H1 (cell line): ENCODE measurements around the gene GALNT2.

Source experiments
- CBX8 ChIP-seq: fragments of 300-800, 300-1000 bp; sonication (generic); IDR thresholded peaks from 2 replicates; pipeline ENCODE4 v1.7.1; 2016; ENCODE audit warnings: low read depth, low read length, borderline replicate concordance
- CEBPB ChIP-seq: IDR thresholded peaks from 2 replicates; pipeline ENCODE4 v1.6.1; 2012; ENCODE audit warnings: low read depth, low read length
- CHD2 ChIP-seq: IDR thresholded peaks from 2 replicates; pipeline ENCODE4 v1.6.1; 2012; ENCODE audit warnings: low read length, improper control_type of control experiment
- JUN ChIP-seq: IDR thresholded peaks from 2 replicates; pipeline ENCODE4 v1.6.1; 2011; ENCODE audit warnings: low read depth, mild to moderate bottlenecking, improper control_type of control experiment, low read length
- MAX ChIP-seq: IDR thresholded peaks from 2 replicates; pipeline ENCODE4 v1.6.1; 2012; ENCODE audit warnings: inconsistent platforms
- POLR2A ChIP-seq, 2 experiments: IDR thresholded peaks; 1 replicate in 1 of 2; 2 replicates in 1 of 2; pipeline ENCODE4 v1.6.1; 2011; ENCODE audit warnings: low read depth in 2 of 2, low read length in 2 of 2, mild to moderate bottlenecking in 2 of 2; ENCODE audit errors: control extremely low read depth in 1 of 2
- POLR2AphosphoS5 ChIP-seq: IDR thresholded peaks from 2 replicates; pipeline ENCODE4 v1.6.1; 2011; ENCODE audit warnings: low read depth, low read length
- SIN3A ChIP-seq, 2 experiments: IDR thresholded peaks in 1 of 2; conservative IDR thresholded peaks in 1 of 2; 2 replicates each; pipeline ENCODE4 v1.6.1; 2011 to 2012; ENCODE audit warnings: low read length in 2 of 2, improper control_type of control experiment in 1 of 2, low read depth in 1 of 2, mild to moderate bottlenecking in 1 of 2
- SP4 ChIP-seq: IDR thresholded peaks from 2 replicates; pipeline ENCODE4 v1.6.1; 2012; ENCODE audit warnings: low read length, inconsistent platforms
- SUZ12 ChIP-seq: fragments of 200-600 bp; sonication (generic); IDR thresholded peaks from 2 replicates; pipeline ENCODE4 v1.6.1; 2012; ENCODE audit warnings: mild to moderate bottlenecking, inconsistent platforms, low read length, moderate library complexity, mixed read lengths
- TAF1 ChIP-seq: IDR thresholded peaks from 2 replicates; pipeline ENCODE4 v1.6.1; 2011; ENCODE audit warnings: mild to moderate bottlenecking, low read depth, low read length
- TEAD4 ChIP-seq: IDR thresholded peaks from 2 replicates; pipeline ENCODE4 v1.6.1; 2012; ENCODE audit warnings: low read depth, low read length, inconsistent platforms, mixed read lengths
- YY1 ChIP-seq: IDR thresholded peaks from 2 replicates; pipeline ENCODE4 v1.6.1; 2011; ENCODE audit warnings: low read depth, mild to moderate bottlenecking, low read length
- TF ChIP-seq, protein P1 (sequence below), 3 experiments: IDR thresholded peaks; 1 replicate in 2 of 3; 2 replicates in 1 of 3; pipeline versions ENCODE4 v1.5.1 to v1.6.1; 2011; ENCODE audit warnings: low read length in 3 of 3, mild to moderate bottlenecking in 3 of 3, inconsistent platforms in 2 of 3, low read depth in 1 of 3, moderate library complexity in 1 of 3; ENCODE audit not compliant: insufficient read depth in 1 of 3; ENCODE audit errors: control extremely low read depth in 1 of 3

DNA sequence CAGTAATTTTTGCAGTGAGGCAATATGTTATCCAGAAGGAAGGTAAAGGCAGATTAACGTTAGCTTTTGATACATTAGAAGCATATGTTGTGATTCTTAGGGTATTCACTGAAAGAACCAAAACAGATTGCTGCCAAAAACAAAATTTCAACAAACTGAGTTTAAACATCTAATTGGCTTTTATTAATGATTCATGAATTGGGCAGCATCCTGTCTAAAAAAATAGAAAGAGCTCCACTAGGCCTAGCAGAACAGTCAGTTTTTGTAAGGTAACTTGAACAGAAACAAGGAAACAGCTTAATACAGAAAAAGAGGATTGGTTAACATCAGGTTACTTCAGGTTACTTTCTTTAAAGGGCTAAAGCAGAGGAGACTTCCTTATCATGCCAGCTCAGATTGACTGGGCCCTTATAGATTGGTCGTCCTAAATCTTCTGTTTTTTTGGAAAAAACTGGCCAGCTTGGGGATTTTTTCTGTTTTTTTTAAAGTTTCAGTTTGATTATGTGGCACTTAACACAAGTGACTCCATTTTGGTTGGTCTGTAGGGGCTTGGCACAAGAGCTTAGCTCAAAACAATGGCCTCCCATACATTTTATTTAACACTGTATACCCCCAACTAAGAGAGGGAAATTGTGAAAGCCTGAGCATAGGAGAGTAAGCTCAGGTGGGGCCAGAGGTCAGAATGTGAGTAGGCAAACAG is 36.8 kb upstream of the GALNT2 start:
- TF ChIP-seq POLR2A (IDR thresholded peaks at IDR 0.05; ENCODE audit: control extremely low read depth in 1 of 2, low read depth in 2 of 2, low read length in 2 of 2) (no peak), SP4 (no peak), SIN3A (conservative IDR thresholded peaks at IDR 0.05 in 1 of 2, IDR thresholded peaks at IDR 0.05 in 1 of 2; ENCODE audit: low read depth in 1 of 2, low read length in 2 of 2) (no peak), YY1 (no peak), MAX (no peak), TEAD4 (no peak), JUN (no peak), POLR2AphosphoS5 (no peak), CHD2 (no peak), TAF1 (no peak), CEBPB (no peak), SUZ12 (no peak), CBX8 (no peak)
- TF ChIP-seq, protein P1, sequence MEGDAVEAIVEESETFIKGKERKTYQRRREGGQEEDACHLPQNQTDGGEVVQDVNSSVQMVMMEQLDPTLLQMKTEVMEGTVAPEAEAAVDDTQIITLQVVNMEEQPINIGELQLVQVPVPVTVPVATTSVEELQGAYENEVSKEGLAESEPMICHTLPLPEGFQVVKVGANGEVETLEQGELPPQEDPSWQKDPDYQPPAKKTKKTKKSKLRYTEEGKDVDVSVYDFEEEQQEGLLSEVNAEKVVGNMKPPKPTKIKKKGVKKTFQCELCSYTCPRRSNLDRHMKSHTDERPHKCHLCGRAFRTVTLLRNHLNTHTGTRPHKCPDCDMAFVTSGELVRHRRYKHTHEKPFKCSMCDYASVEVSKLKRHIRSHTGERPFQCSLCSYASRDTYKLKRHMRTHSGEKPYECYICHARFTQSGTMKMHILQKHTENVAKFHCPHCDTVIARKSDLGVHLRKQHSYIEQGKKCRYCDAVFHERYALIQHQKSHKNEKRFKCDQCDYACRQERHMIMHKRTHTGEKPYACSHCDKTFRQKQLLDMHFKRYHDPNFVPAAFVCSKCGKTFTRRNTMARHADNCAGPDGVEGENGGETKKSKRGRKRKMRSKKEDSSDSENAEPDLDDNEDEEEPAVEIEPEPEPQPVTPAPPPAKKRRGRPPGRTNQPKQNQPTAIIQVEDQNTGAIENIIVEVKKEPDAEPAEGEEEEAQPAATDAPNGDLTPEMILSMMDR (IDR thresholded peaks at IDR 0.05; ENCODE audit: control extremely low read depth in 1 of 3, insufficient read depth in 1 of 3, low read depth in 1 of 3, low read length in 3 of 3): no peak
